Right cardiac atrium (tissue), 5 donors: Measurements from ENCODE around the gene CFH. TPM values are rescaled to one million over a fixed set of nuclear protein-coding genes. Genes with fewer than 3 reads are reported as not detected.

Source experiments
- ATAC-seq, 2 donors: fragments of 200-7000 bp; cut with Tn5 transposase; one replicate each; pipeline versions ENCODE4 v1.8.0 to v1.9.1; 2020; ENCODE audit warnings: moderate library complexity in 2 of 2, mild to moderate bottlenecking in 1 of 2
- DNase-seq, 3 donors: peaks; one replicate each; pipeline ENCODE4 v3.0.0-alpha.2; 2020
- H3K27ac ChIP-seq: one replicate; pipeline ENCODE4 v1.5.1; 2013; ENCODE audit warnings: mild to moderate bottlenecking, low read length, control low read depth, moderate library complexity
- H3K27me3 ChIP-seq: one replicate; pipeline ENCODE4 v1.6.1; 2013; ENCODE audit not compliant: control insufficient read depth, insufficient read depth
- H3K4me1 ChIP-seq: one replicate; pipeline ENCODE4 v1.6.1; 2013; ENCODE audit warnings: low read length; ENCODE audit not compliant: control insufficient read depth, insufficient read depth
- H3K4me3 ChIP-seq: one replicate; pipeline ENCODE4 v1.5.1; 2013; ENCODE audit warnings: low read length, control low read depth
- H3K9me3 ChIP-seq: one replicate; pipeline ENCODE4 v1.6.1; 2013; ENCODE audit warnings: low read length; ENCODE audit not compliant: control insufficient read depth
- WGBS: extraction: QIAGEN DNeasy Blood & Tissue Kit; methylation state at CpG from one replicate; pipeline ENCODE4 v1.1.7; 2013; 5-methylcytosine and 5-hydroxymethylcytosine counted together
- intact Hi-C, 4 donors: fragments of 100-400 bp; cut with DNase I; formaldehyde crosslinking; loops; one replicate each; pipeline versions ENCODE4 v1.11.0 to v1.14.0; 2022 to 2023
- polyA plus RNA-seq: library from polyadenylated mRNA; stranded (reverse); fragments of 200-250 nt; gene quantifications from one replicate; pipeline ENCODE4 v1.2.3, GENCODE V29; 2013
- total RNA-seq, 4 donors: library from RNA; stranded (reverse); fragmentation: NEBNext Ultra II Directional; extraction: Animal tissue kit (Norgen Biotek cat#: 25700); gene quantifications; one replicate each; pipeline ENCODE4 v1.2.1, GENCODE V29; 2021
- donor health status: healthy with polysubstance abuse.
- donor health status: DM: no; HTN: yes; CAD: no.
- donor health status: DM: no; HTN: no; CAD: no.
- donor health status: DM: no; HTN: yes; CAD: no; lungs with severe emphysema.
- donor health status: DM: yes; HTN: yes; CAD: no.

The CFH gene
- total and polyA plus RNA-seq, 5 donors, result 127 to 462 (median 337) TPM

DNA sequence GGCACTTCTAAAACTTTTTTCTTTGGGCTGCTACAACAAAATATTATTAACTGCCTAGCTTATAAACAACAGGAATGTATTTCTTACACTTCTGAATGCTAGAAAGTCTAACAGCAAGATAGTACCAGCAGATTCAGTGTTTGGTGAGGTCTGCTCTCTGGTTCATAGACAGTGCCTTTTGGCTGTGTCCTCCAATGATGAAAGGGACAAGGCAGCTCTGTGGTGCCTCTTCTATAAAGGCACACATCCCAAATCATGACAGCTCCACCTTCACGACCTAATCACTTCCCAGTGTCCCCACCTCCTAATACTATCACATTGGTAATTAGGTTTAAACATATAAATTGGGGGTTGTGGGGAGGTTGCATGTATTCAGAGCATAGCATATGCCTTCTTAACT lies 9.5 kb downstream of the CFH start:
- DNase-seq, result no peak
- ATAC-seq, result no peak
- no peaks in the 10 kb centered on the region for H3K27me3 ChIP-seq
- WGBS, result 5% methylated on average over 1 of the region's 1 CpG
- intact Hi-C loops, result loop anchor here in 1 of 4 donors (10.0 kb wide), 1 partner anchor 517 kb away; no protein-coding TSS in a partner anchor
- no peaks in the 10 kb centered on the region for H3K9me3 ChIP-seq
- no peak overlapping the region for H3K4me3 ChIP-seq
- H3K4me1 ChIP-seq, result no peaks in the 10 kb centered on the region
- no peak overlapping the region for H3K27ac ChIP-seq

DNA sequence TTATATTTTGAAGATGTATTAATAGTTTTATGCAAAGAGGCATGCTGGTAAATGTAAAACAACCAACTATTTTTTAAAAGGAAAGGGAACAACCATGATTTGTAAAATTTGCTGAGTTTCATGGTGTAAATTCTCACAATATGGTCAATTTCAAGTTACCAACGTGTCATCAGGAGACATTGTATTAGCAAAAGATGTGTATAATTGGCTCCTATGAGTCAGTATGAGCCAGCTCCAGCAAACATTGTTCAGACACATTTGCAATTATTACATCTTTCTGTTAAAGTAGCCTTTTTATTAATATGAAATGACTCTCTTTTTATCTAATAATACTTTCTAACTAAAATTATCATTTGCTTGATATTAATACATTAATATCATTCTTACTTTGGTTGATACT lies 15.3 kb downstream of the CFH start:
- WGBS, result 78% methylated on average over 1 of the region's 1 CpG
- Histone ChIP-seq H3K9me3 (peaks cover 2% of the 10 kb centered on the region), H3K27ac (no peak overlapping the region), H3K27me3 (no peaks in the 10 kb centered on the region), H3K4me3 (no peak overlapping the region), H3K4me1 (no peaks in the 10 kb centered on the region)
- ATAC-seq (no peak), DNase-seq (no peak)
- intact Hi-C loops, result loop anchor here in 1 of 4 donors (10.0 kb wide), 1 partner anchor 522 kb away; no protein-coding TSS in a partner anchor

DNA sequence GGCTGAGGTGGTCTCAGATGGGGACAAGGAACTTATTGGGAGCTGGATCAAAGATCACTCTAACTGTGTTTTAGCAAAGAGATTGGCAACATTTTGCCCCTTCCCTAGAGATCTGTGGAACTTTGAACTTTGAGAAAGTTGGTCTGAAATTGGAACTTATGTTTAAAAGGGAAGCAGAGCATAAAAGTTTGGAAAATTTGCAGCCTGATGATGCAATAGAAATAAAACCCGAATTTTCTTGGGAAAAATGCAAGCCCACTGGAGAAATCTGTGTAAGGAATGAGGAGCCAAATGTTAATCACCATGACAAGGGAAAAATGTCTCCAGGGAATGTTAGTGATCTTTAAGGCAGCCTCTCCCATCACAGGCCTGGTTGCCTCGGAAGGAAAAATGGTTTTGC lies 17.2 kb downstream of the CFH start:
- WGBS, result 70% methylated on average over 2 of the region's 2 CpGs
- no peak for ATAC-seq
- no peak overlapping the region for H3K4me3 ChIP-seq
- intact Hi-C loops, result loop anchor here in 1 of 4 donors (10.0 kb wide), 1 partner anchor 524 kb away; no protein-coding TSS in a partner anchor
- H3K27ac ChIP-seq, result no peak overlapping the region
- H3K9me3 ChIP-seq, result peaks cover 2% of the 10 kb centered on the region
- H3K27me3 ChIP-seq, result no peaks in the 10 kb centered on the region
- no peak for DNase-seq
- no peaks in the 10 kb centered on the region for H3K4me1 ChIP-seq

DNA sequence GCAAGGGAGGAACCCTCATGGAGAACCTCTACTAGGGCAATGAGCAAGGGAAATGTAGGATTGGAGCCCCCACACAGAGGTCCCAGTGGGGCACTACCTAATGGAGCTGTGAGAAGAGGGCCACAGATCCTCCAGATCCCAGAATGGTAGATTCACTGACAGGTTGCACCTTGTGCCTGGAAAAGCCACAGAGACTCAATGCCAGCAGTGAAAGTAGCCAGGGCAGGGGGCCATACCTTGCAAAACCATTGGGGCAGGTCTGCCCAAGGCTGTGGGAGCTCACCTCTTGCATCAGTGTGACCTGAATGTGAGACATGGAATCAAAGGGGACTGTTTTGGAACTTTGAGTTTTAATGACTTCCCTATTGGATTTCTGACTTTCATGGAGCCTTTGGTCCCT lies 17.9 kb downstream of the CFH start:
- no peak for DNase-seq
- ATAC-seq, result no peak
- Histone ChIP-seq H3K4me3 (no peak overlapping the region), H3K9me3 (peaks cover 2% of the 10 kb centered on the region), H3K27ac (no peak overlapping the region), H3K4me1 (no peaks in the 10 kb centered on the region), H3K27me3 (no peaks in the 10 kb centered on the region)
- intact Hi-C loops, result loop anchor here in 1 of 4 donors (10.0 kb wide), 1 partner anchor 525 kb away; no protein-coding TSS in a partner anchor

DNA sequence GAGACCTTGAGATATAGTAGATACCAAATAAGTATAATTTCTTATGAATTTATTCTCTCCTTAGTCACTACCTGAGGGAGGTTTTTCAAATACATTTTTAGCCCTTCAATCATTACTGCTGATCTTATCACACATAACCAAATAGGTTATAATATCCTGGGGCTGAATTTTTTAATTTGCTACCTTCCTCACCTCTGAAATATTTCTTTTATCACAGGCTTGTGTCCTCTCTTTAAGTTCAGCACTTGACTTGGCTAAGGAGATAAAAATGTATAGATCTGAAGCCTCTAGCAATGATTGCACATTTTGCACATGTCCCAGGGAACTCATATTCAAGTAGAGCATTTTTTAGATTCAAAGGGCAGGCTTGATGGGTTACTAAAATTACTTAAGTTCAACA lies 23.1 kb downstream of the CFH start:
- ATAC-seq, result no peak
- Histone ChIP-seq H3K4me1 (no peaks in the 10 kb centered on the region), H3K4me3 (no peak overlapping the region), H3K27ac (no peak overlapping the region), H3K9me3 (no peaks in the 10 kb centered on the region), H3K27me3 (no peaks in the 10 kb centered on the region)
- no peak for DNase-seq
- intact Hi-C loops, result no loop called here

DNA sequence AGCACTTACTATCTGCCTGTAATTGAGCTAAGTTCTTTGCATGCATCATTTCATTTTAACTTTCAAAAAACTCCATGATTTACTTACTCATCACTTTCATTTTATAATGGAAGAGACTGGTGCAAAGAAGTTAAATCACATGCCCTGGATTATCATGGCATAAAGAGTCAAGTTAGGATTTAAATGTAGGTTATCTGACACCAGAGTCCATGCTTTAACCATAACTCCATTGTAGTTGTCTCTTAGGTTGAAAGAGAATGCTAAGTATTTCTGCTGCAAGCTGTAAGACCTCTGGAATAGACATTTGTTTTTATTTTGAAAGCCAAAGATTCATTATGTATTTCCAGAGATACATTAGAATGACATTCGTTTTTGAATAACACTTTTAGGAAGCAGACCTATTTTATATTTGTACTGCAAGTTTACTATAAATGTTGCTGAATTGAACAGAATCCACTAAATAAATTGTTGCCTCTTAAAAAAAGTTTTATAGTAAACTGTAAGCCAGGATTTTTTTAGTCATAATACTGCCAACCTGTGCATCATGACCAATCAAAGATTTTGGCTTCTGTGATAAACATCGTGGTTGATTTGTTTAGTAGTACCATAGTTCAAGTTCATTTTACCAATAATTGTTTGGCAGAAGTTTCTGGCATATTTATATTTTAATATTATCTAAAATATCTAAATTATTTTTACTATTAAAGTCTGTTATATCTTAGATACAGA lies 26.1 kb downstream of the CFH start:
- 67% methylated on average over 2 of the region's 2 CpGs for WGBS
- intact Hi-C loops, result no loop called here
- H3K27me3 ChIP-seq, result no peaks in the 10 kb centered on the region
- H3K27ac ChIP-seq, result no peak overlapping the region
- H3K9me3 ChIP-seq, result no peaks in the 10 kb centered on the region
- no peak overlapping the region for H3K4me3 ChIP-seq
- ATAC-seq (no peak), DNase-seq (no peak)
- H3K4me1 ChIP-seq, result no peaks in the 10 kb centered on the region

DNA sequence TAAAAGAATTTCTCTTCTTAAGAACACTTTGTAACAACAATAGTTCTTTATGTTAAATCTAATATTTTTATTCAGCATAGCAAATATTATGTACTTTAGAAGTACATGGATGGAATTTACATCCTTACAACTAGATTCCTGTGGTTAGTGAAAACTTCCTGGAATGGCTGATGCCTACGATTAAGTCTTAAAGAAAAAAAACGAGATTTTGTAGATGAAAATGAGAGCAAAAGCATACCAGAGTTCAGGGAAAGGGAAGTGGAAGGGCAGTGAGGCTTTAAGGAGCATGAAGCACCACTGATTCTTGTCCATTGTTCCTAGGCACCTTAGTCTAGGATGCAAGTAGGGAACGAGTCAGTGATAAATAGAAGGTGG lies 26.7 kb downstream of the CFH start:
- no peaks in the 10 kb centered on the region for H3K4me1 ChIP-seq
- 46% methylated on average over 3 of the region's 3 CpGs for WGBS
- intact Hi-C loops, result no loop called here
- ATAC-seq (no peak), DNase-seq (no peak)
- H3K27me3 ChIP-seq, result no peaks in the 10 kb centered on the region
- H3K4me3 ChIP-seq, result no peak overlapping the region
- no peak overlapping the region for H3K27ac ChIP-seq
- no peaks in the 10 kb centered on the region for H3K9me3 ChIP-seq

DNA sequence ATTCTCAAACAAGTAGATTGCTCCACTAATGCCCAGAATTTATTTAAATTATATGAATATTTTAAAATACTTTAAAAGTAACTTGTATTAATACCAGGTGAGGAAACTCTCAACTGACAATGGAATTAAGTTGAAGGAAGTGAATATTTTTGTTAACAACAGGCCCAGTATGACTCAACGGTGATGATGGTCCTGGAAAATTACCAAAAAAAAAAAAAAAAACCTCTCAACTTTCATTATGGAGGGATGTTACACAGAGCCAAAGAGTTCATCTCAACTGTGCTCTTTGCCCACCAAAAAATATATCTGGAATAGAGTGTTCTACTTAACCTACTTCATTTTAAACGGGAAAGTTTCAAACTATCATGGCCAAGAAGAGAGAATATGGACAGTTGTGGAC lies 28.3 kb downstream of the CFH start:
- no peaks in the 10 kb centered on the region for H3K27me3 ChIP-seq
- H3K4me1 ChIP-seq, result no peaks in the 10 kb centered on the region
- DNase-seq (no peak), ATAC-seq (no peak)
- WGBS, result 52% methylated on average over 2 of the region's 2 CpGs
- intact Hi-C loops, result no loop called here
- no peak overlapping the region for H3K27ac ChIP-seq
- no peak overlapping the region for H3K4me3 ChIP-seq
- H3K9me3 ChIP-seq, result no peaks in the 10 kb centered on the region

DNA sequence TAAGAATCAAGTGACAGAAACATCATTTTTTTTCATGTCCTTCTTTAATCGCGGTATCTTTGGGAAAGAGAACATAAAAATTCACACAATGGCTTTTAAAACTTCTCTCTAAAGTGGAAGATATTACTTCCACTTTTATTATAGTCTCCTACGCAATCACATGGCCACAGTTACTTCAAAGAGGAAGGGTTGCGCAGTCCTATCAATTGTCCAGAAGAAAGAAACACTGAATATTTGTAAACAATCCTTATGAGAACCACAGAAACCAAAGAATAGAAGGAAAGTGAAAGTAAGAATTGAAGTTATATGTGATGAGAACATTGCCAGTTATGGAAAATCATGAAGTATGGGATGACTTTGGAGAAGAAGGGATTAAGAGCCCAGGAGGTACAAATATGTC lies 32.6 kb downstream of the CFH start:
- Histone ChIP-seq H3K27me3 (no peaks in the 10 kb centered on the region), H3K4me1 (no peaks in the 10 kb centered on the region), H3K27ac (no peak overlapping the region), H3K4me3 (no peak overlapping the region), H3K9me3 (no peaks in the 10 kb centered on the region)
- ATAC-seq (no peak), DNase-seq (no peak)
- WGBS, result 93% methylated on average over 4 of the region's 4 CpGs
- intact Hi-C loops, result no loop called here

DNA sequence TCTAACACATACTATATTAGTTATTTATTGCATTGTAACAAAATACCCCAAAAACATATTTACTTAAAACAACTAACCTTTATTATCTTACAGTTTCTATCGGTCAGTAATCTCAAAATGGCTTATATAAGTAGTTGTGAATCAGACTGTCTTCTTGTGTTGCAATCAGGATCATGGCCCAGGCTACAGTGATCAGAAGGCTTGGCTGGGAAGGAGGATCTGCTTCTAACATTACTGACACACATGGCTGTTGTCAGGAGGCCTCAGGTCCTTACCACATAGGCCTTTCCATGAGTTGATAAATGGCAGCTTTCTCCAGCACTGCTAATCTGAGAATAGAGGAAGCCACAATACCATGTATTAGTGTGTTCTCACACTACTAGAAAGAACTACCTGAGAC lies 33.7 kb downstream of the CFH start:
- Histone ChIP-seq H3K4me3 (no peak overlapping the region), H3K27ac (no peak overlapping the region), H3K9me3 (no peaks in the 10 kb centered on the region), H3K4me1 (no peaks in the 10 kb centered on the region), H3K27me3 (no peaks in the 10 kb centered on the region)
- no peak for ATAC-seq
- DNase-seq, result no peak
- intact Hi-C loops, result no loop called here
- 88% methylated on average over 1 of the region's 1 CpG for WGBS

DNA sequence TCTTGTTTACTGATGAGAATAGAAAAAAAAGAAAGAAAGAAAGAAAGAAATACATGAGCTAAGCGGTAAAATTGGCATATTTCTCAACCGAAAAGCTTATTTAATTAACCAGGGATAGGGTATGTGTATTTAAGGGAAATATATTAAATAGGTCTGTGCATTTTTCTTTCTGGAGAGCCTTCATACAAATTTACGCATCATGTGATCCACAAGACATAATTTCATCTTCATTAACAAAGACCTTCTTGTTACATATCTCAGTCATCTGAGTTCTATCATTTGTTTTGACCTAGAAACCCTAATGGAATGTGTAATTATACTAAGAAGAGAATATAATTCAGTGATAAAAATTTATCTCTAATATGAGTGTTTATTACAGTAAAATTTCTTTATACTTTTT lies 37.2 kb downstream of the CFH start:
- H3K27me3 ChIP-seq, result no peaks in the 10 kb centered on the region
- no peak for DNase-seq
- no peak overlapping the region for H3K27ac ChIP-seq
- H3K9me3 ChIP-seq, result no peaks in the 10 kb centered on the region
- ATAC-seq, result no peak
- intact Hi-C loops, result no loop called here
- no peaks in the 10 kb centered on the region for H3K4me1 ChIP-seq
- no peak overlapping the region for H3K4me3 ChIP-seq
- WGBS, result 91% methylated on average over 3 of the region's 3 CpGs

DNA sequence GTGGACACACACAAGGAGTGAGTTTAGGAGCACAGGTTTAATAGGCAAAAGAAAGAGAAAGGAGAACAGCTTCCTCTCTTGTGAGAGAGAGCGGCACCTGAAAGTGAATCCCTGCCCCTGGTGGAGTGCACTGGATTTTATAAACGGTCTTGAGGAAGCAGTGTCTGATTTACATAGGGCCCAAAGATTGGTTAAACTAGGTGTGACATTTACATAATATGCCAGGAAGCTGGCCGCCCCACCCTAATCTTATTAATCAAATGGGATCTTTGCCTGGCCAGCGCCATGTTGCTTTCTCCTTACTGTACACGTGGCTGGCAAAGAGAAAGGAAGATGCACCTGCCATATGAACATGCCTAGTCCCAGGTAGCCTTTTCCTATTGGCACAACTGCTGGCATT lies 38.7 kb downstream of the CFH start:
- no peak for DNase-seq
- Histone ChIP-seq H3K4me3 (no peak overlapping the region), H3K4me1 (no peaks in the 10 kb centered on the region), H3K27ac (no peak overlapping the region), H3K9me3 (no peaks in the 10 kb centered on the region), H3K27me3 (no peaks in the 10 kb centered on the region)
- ATAC-seq, result no peak
- WGBS, result 66% methylated on average over 5 of the region's 5 CpGs
- intact Hi-C loops, result no loop called here
